Activated CD4-positive, alpha-beta T cell treated with anti-CD3 and anti-CD28 coated beads, Interleukin-2, amount 50 U/mL, for 16 hours (primary cell): ENCODE results near the gene ATP6V0A4.
"Not testable (repeated sequence)": the region's sequence is repeated elsewhere in the genome, so short reads cannot be mapped to it uniquely, and the experiment has no call there.

ENCODE experiments used
- DNase-seq: peaks from one replicate; pipeline ENCODE4 v3.0.0-alpha.2; 2020

Gene ATP6V0A4

GRCh38 chr7:138797715-138798320 is at the start of gene ATP6V0A4, which contains the start of gene TMEM213:
Gene ATP6V0A4, minus strand, starts transcription at chr7:138798196. Its CDS starts 26,949 bp downstream, at chr7:138771247.
Gene TMEM213, plus strand, starts transcription at chr7:138797994. Its CDS starts 111 bp downstream, at chr7:138798105.
- no peak for DNase-seq

GRCh38 chr7:138845711-138846110 is 47.7 kb upstream of the ATP6V0A4 start:
- DNase-seq: no peak

- DNase-seq: no peak
Measured at GRCh38 chr7:138843632-138844580, 45.9 kb upstream of the ATP6V0A4 start.

GRCh38 chr7:138842111-138842510 is 44.1 kb upstream of the ATP6V0A4 start:
- DNase-seq: no peak

GRCh38 chr7:138838166-138838565 is 40.2 kb upstream of the ATP6V0A4 start:
- no peak for DNase-seq

- DNase-seq: no peak
Measured at GRCh38 chr7:138837627-138838026, 39.6 kb upstream of the ATP6V0A4 start.

GRCh38 chr7:138835087-138835486 is 37.1 kb upstream of the ATP6V0A4 start:
- no peak for DNase-seq

- DNase-seq: peak; percentile 87
Measured at GRCh38 chr7:138834583-138834982, 36.6 kb upstream of the ATP6V0A4 start.

GRCh38 chr7:138833596-138833995 is 35.6 kb upstream of the ATP6V0A4 start:
- peak; percentile 35 for DNase-seq

GRCh38 chr7:138832966-138833365 is 35.0 kb upstream of the ATP6V0A4 start:
- no peak for DNase-seq

GRCh38 chr7:138829335-138829734 is 31.3 kb upstream of the ATP6V0A4 start:
- no peak for DNase-seq

GRCh38 chr7:138828302-138828701 is 30.3 kb upstream of the ATP6V0A4 start:
- DNase-seq: no peak

GRCh38 chr7:138825049-138825721 is 27.2 kb upstream of the ATP6V0A4 start:
- DNase-seq: peak; percentile 39

- no peak for DNase-seq
Measured at GRCh38 chr7:138822867-138823535, 25.0 kb upstream of the ATP6V0A4 start.

- no peak for DNase-seq
Measured at GRCh38 chr7:138821912-138822311, 23.9 kb upstream of the ATP6V0A4 start.

- DNase-seq: no peak
Measured at GRCh38 chr7:138819625-138820024, 21.6 kb upstream of the ATP6V0A4 start.

GRCh38 chr7:138816650-138817049 is 18.7 kb upstream of the ATP6V0A4 start:
- peak; percentile 31 for DNase-seq

- no peak for DNase-seq
Measured at GRCh38 chr7:138814816-138815332, 16.9 kb upstream of the ATP6V0A4 start.

- peak; percentile 55 for DNase-seq
Measured at GRCh38 chr7:138813945-138814344, 15.9 kb upstream of the ATP6V0A4 start.

- DNase-seq: not testable (repeated sequence)
Measured at GRCh38 chr7:138811327-138811726, 13.3 kb upstream of the ATP6V0A4 start.

GRCh38 chr7:138809346-138809745 is 11.3 kb upstream of the ATP6V0A4 start:
- DNase-seq: no peak

GRCh38 chr7:138804618-138805017 is 6.6 kb upstream of the ATP6V0A4 start:
- DNase-seq: no peak

- no peak for DNase-seq
Measured at GRCh38 chr7:138802706-138803105, 4.7 kb upstream of the ATP6V0A4 start.
